HG03354 (cell line): ENCODE data around the gene SLC47A1.
"Not testable (repeated sequence)": the region's sequence is repeated elsewhere in the genome, so short reads cannot be mapped to it uniquely, and the experiment has no call there.

Experiments
- ATAC-seq: cut with Tn5 transposase; IDR thresholded peaks from one replicate; pipeline ENCODE4 v1.9.1; 2021; ENCODE audit warnings: mild to moderate bottlenecking; ENCODE audit not compliant: unreplicated experiment, poor library complexity, severe bottlenecking

SLC47A1 gene

DNA sequence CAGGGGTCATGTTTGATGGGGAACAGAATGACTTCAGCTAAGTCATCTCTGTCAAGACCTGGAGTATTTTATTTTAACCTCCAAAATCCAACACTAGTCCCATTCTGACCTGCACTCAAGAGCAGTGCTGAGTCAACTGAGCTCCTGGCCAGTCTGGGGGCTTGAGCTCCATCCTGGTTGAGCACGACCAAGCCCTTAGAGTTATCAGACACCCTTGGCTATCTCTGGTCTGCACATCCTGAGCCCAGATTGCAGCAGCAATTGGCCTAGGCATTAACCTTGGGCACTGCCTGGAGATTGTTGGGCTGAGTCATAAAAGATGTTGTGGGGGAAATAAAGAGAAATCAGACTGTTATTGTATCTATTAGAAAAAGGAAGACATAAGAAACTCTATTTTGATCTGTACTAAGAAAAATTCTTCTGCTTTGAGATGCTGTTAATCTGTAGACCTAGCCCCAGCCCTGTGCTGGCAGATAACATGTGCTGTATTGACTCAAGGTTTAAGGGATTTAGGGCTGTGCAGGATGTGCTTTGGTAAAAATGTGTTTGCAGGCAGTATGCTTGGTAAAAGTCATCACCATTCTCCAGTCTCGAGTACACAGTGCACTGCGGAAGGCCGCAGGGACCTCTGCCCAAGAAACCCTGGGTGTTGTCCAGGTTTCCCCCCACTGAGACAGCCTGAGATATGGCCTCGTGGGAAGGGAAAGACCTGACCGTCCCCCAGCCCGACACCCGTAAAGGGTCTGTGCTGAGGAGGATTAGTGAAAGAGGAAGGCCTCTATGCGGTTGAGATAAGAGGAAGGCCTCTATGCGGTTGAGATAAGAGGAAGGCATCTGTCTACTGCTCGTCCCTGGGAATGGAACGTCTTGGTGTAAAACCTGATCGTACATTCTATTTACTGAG lies 14.0 kb upstream of the SLC47A1 start:
- ATAC-seq: not testable (repeated sequence)

DNA sequence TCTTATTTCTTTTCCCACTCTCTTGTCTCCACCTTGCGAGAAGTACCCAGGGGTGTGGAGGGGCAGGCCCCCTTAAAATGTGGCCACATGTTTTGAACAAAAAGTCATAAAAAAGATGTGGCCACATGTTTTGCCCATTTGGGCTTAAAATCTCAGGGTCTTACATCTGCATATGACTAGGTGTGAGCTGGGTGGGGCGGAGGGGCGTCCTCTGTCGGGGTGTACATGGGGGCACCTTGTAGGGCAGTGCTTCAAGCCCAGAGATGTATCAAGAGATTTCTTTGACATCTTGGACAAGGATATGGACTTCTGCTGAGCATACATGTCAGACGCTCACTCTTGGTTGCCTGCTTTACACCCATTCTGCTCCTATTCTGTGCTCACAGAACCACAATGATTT lies 13.0 kb upstream of the SLC47A1 start:
- ATAC-seq: no peak

DNA sequence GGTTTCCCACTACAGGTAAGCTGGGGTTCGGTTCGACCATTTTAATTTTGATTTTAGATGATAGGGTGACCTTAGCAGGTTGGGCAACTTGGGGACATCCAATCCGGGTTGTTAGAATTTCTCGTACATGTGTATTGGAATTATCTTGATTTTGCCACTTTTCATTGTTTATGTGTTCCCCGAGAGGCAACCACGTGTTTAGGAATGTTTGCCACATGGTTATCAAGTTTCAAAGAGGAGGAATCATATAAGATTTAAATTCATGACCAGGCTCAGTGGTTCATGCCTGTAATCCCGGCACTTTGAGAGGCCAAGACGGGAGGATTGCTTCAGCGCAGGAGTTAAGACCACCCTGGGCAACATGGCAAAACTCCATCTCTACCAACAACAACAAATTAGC lies 10.0 kb upstream of the SLC47A1 start:
- no peak for ATAC-seq

DNA sequence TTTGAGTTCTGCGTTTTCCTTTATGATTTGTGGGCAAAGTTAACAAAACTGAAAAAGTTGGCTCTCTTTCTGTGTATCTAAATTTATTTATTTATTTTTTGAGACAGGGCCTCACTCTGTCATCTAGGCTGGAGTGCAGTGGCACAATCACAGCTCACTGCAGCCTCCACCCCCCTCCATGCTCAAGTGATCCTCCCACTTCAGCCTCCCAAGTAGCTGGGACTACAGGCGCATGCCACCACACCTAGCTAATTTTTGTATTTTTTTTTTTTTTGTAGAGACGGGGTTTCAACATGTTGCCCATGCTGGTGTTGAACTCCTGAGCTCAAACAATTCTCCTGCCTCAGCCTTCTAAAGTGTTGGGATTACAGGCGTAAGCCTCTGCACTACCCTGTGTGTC lies 6.7 kb upstream of the SLC47A1 start:
- not testable (repeated sequence) for ATAC-seq

DNA sequence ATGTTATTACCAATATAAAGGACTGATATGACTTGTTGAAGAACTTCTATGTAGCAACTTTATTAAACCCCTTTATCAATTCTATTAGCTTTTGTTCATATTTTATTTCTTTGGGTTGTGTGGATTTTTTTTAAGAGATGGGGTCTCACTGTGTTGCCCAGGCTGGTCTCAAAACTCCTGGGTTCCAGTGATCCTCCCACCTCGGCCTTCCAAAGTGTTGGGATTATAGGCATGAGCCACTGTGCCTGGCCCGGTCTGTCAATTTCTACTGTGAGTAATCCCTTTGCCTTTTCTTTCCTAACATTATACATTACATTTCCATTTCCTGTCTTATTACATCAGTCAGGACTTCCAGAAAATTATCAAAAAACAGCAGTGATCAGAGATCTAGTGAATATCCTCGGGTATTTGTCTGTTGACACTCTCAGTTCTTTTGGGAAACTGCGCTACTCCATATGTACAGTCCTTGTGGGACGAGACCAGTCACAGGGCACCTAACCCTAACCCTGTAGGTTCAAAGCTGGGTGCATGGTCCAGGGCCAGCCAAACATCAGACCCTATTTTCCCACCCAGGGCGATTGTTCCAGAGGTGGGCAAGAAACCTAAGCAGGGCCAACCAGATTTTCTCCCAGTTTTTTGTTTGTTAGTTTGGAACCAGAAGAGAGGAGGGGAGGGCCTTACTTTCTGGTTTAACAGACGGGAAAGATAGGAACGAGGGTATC lies 1.7 kb upstream of the SLC47A1 start:
- ATAC-seq: no peak

DNA sequence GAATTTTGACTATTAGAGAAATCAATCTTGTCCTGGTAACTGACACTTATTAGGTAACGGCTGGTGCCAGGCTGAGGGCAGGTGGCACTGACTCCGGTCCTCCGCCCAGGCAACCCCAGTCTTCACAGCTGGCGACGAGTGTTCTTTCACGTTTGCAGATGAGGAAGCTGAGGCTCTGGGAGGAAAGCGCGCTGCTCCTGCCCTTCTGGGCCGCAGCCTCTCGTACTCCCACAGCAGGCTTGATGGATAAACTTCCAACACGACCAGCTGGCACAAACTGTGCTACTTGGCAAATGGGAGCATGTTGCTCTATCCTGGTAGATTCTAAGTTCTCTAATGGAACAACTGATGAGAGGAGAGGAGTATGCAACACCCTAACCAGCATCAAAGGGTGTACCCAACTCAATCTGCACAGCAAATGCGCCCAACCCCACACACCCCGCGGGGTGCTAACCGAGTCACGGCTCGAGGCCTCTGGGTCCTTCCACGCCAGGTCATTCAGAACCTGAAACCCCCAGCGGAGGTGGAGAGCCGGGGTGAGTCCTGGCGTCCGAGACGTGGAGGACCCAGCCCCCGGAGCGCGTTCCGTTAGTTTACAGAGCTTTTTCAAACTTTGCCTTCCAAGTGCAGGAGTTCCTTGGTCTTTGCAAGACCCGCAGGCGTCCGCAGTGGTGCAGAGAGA lies 477 bp upstream of the SLC47A1 start:
- no peak for ATAC-seq

DNA sequence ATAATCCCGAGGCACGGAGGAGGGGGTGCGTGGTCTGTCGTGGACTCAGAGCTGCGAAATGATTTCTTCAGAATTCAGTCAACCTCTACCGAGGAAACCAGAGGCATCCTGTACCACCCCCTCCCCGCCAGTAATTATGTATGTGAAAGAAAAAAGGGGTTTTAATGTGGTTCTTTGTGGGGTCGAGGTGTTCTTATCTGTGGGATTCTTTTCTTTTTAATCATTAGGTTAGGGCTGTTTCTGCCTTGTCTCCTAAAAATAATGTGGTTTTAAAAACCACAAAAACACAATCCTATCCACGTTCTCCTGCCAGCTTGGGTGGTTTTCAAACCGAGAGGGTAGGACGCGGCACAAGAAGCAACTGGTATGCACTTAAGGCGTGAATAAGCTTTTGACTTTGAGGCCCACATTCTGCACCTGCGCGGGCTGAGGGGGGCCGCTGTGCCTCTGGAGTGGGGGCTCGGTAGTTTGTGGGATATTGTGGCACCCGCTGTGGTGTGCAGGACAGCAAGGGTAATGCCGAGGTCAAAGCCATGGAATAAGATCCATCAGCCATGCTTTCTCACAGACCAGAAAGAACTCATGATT lies 1.0 kb downstream of the SLC47A1 start:
- ATAC-seq: no peak

DNA sequence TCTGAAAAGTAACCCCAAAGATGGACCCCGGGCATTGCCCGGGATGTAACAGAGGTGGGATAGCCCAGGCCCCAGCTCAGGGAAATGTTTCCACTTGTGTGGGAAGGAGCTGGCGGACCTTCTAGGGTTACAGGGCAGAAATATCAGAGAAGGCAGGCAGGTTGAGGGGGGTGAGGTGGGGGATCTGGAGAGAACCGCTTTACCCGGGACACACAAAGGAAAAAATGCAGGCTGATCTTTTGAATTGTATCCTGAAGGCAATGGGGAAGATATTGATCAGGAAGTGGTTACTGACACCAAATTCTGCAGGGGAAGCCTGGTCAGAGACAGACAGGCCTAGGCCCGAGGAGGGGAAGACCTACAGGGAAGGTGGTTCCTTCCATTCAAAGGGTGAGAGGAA lies 3.5 kb downstream of the SLC47A1 start:
- no peak for ATAC-seq

DNA sequence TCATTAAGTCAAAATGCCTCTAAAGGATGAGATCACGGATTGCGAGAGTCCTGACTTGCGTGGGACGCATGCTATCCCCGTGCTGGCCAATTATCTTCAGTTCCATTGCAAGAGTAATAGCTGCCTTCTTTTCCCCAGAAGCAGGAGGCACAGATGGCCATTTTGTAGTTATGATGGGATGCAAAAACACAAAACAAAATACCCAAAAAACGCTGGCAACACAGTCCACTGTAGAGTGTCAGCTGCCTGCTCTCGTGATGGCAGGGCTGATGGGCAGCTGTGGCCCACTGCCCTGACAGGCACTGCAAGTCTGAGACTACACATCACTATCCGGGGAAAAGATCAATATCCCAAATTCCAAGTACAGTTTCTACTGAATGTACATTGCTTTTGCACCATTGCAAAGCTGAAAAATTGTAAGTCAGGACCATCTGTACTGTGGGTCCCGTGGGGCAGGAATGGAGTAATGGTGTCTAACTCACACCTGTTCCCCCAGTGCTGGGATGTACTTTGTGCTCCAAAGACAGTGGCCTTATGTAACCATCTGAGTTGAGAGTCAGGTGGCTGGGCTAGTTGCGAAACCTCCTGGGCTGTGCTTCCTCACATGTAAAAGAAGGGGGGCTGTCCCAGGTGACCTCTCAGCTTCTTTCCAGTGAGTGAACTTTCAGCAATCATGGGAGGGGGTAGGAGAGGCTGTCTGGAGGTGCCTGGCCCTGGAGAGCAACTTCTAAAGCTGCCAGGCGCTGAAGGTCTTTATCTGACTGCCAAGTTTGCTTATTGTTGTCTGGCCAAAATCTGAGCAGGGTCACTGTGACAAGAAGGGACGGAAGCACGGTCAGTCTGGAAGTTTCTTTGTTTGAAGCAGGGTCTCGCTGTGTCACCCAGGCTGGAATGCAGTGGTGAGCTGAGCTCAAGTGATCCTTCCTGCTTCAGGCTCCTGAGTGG lies 4.7 kb downstream of the SLC47A1 start:
- ATAC-seq: no peak

DNA sequence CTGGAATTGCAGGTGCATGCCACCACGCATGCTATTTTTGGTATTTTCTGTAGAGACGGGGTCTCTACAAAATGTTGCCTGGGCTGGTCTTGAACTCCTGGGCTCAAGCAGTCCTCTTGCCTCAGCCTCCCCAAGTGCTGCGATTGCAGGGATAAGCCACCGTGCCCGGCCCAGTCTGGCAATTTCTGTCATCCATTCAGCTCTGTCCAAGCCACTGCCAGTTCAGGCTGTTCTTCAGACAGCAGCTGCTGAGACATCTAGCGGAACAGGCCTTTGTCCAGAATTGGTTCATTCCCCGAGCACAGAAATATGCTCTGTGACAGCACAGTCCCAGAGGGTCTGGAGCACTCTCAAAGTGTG lies 5.4 kb downstream of the SLC47A1 start:
- no peak for ATAC-seq

DNA sequence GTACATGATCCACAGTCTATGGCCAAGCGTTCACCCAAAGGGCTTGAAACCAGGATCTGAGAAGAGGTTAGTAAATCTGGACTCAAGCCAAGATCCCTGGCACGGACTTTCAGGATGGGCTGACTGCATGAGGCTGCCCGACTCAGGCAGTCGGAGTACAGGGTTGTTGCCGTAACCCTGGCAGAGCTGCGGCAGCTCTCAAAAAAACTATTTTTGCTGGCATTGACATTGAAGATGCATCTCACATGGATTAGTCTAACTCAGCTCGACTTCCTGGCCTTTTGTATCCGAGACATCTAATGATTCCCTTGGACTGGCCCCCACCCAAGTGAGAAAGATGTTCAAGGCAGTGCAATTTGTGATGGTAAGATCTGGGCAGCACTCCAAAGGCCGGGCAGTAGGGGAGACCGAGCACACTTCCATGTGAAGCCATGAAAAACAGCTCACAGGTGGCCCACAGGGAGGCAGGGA lies 6.2 kb downstream of the SLC47A1 start:
- ATAC-seq: no peak

DNA sequence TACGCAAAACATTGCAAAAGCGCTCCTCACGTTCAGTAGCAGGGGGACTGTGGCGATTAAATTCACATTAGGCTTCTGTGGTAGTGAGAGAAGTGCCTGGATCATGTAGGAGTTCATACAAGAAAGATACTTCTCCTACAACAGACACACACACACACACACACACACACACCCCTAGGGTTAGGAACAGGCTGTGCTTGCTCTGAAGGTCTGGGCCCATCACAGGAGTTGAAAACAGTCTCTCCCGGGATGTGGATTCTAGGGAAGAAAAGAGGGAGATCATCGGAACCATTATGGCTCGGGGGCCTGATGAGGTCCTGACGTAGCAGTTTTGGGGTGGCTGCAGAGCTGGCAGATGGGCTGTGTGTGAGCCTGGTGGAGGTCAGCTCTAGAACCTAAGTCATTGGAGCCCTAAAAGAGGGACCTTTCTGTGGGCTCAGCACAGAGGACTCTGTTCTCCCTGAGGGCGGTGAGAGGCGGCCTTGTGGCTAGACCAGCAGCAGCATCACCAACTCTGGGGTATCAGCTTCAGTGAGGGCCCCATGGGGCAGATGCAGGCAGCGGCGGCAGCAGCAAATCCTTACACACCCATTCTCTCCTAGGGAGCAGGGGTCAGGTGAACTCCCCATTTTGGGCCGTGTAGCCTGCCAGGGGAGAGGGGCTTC lies 7.2 kb downstream of the SLC47A1 start:
- ATAC-seq: no peak

DNA sequence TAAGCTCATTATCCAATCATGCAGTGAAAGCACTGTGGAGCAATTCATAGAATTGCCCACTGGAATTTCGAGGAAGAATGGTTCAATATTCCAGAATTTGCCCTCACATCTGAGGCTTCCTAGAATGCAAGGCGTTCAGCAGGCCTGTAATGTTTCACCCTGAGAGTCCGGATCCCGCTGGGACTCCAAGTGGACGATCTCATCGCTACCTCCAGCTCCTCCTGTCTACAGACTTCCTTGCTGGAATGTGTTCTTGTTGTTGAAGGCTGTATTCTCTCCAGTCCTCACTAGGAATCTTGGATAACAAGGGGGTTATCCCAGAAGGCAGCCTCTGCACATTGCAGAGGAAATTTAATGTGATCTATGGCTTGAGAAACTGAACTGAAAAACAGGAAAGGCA lies 7.8 kb downstream of the SLC47A1 start:
- no peak for ATAC-seq

DNA sequence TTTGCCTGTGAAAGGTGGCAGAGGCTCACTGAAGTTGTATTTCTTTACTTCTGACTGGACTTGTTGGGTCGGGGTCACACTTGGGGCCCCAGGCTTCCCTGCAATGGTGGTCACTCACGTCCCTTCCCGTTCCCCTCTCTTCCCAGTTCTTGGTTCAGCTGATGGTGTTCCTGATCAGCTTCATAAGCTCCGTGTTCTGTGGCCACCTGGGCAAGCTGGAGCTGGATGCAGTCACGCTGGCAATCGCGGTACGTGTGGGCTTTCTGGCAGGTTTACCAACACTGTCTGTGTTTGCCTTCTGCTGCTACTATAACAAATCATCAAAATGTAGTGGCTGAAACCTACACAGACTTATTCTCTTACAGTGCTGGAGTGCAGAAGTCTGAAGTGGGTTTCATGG lies 8.6 kb downstream of the SLC47A1 start:
- no peak for ATAC-seq

DNA sequence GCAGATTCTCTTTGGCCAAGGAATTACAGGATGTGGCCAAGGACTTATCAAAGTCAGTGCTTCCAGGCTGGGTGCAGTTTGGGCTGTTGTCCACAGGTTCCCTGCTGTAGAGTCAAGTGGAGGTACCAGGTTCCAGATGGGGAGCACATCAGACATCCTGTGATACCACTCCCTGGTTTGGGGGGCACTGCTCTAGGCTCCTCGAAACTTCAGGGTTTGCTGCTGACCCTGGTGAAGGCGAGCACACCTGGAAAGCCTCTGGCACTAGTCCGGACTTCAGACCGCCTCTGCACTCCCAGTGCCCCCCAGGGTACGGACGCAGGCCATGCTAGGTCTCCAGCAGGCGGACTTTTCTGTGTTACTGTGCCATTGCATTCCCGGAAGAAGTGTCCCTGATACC lies 10.7 kb downstream of the SLC47A1 start:
- no peak for ATAC-seq

DNA sequence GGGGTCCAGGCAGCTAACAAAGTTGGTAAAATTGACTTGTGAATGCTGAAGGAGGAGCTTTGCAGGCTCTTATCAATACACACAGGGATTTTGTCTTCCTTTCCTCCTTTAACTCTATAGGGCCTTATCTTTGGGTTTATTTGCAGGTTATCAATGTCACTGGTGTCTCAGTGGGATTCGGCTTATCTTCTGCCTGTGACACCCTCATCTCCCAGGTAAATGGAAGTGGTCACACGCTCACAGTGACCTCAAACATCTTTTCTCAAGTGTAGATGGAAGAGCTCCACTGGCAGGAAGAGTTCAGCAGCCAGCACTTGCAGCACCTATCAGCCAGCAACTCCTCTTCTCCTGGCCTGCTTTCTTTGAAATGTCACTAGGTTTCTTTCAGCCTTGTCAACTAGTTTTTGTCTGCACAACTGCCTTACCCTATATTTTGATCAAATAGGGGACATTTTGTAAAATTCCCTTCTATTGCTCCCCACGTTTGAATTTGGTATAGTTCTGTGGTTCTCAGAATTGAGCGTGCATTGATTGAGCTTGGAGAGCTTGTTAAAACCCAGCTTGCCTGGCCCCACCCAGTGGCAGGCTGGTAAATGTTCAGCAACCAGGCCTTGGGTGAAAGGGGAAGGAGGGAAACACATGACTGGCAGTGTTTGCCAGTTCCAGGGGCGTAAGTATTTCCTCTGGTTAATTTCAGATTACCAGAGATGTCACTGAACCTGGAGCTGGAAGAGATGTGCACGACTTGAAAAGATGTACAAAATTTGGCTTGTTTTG lies 12.8 kb downstream of the SLC47A1 start:
- no peak for ATAC-seq

DNA sequence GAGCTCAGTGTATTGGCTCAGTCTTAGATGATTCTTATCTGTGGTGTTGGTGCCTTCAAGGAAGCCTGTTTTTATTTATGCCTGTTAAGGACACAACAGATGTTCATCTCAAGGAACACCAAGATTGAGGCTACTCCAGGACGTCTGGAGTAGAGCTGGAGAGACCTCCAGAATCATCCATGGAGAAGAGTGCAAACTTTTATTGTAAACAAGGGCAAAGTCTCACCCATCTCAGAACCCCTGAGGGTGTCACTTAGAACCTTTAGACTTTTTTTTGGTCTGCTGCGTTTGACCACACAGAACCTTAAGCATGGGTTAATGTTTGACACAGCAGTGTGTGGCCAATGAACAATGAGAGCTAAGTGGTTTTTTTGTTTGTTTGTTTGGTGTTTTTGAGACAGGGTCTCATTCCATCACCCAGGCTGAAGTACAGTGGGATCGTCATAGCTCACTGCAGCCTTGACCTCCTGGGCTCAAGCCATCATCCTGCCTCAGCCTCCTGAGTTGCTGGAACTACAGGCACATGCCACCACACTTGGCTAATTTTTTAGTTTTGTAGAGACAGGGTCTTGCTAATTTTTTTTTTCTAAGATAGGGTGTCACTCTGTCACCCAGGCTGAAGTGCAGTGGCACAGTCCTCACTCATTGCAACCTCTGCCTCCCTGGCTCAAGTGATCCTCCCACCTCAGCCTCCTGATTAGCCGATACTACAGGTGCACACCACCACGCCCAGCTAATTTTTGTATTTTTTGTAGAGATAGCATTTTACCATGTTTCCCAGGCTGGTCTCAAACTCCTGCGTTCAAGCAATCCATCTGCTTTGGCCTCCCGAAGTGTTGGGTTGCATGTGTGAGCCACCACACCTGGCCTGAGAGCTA lies 16.3 kb downstream of the SLC47A1 start:
- no peak for ATAC-seq
